ENCODE measurements around the gene PTH1R.

DNA sequence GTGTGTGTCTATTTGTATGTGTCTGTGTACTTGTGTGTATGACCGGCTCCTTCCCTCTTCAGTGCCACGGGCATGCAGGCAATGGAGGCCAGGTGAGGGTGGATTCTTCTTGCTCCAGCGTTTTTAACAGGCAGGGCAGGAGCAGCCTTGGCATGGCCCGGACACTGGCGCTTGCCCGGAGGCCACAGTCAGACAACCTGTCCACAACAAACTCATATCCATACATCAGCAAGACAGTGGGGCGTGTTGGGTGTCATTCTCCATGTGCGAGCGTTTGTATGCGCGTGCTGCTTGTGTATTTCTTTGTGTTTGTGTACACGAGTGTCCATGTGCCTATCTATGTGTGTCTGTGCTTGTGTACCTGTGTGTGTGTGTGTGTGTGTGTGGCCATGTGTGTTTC, 29.8 kb downstream of the PTH1R start:
- TF ChIP-seq, protein P1, sequence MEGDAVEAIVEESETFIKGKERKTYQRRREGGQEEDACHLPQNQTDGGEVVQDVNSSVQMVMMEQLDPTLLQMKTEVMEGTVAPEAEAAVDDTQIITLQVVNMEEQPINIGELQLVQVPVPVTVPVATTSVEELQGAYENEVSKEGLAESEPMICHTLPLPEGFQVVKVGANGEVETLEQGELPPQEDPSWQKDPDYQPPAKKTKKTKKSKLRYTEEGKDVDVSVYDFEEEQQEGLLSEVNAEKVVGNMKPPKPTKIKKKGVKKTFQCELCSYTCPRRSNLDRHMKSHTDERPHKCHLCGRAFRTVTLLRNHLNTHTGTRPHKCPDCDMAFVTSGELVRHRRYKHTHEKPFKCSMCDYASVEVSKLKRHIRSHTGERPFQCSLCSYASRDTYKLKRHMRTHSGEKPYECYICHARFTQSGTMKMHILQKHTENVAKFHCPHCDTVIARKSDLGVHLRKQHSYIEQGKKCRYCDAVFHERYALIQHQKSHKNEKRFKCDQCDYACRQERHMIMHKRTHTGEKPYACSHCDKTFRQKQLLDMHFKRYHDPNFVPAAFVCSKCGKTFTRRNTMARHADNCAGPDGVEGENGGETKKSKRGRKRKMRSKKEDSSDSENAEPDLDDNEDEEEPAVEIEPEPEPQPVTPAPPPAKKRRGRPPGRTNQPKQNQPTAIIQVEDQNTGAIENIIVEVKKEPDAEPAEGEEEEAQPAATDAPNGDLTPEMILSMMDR (IDR thresholded peaks at IDR 0.05; ENCODE audit: low read depth, low read length), result no peak
- TF ChIP-seq POLR2A (IDR thresholded peaks at IDR 0.05; ENCODE audit: extremely low read depth, insufficient read length), result no peak

Data from NB4 (cell line).